NCI-H2107 treated with DMSO at 0.1 percent for 48 hours (cell line): ENCODE data around the gene DCDC2.
"Not testable (repeated sequence)": the region's sequence is repeated elsewhere in the genome, so short reads cannot be mapped to it uniquely, and the experiment has no call there.

Source experiments
- DNase-seq: peaks from one replicate; lab custom pipeline; 2025; ENCODE audit not compliant: unreplicated experiment; lab: John Stamatoyannopoulos, UW

DCDC2 gene

GRCh38 chr6:24381476-24382219 lies 23.8 kb upstream of the DCDC2 start:
- no peak for DNase-seq

DNA sequence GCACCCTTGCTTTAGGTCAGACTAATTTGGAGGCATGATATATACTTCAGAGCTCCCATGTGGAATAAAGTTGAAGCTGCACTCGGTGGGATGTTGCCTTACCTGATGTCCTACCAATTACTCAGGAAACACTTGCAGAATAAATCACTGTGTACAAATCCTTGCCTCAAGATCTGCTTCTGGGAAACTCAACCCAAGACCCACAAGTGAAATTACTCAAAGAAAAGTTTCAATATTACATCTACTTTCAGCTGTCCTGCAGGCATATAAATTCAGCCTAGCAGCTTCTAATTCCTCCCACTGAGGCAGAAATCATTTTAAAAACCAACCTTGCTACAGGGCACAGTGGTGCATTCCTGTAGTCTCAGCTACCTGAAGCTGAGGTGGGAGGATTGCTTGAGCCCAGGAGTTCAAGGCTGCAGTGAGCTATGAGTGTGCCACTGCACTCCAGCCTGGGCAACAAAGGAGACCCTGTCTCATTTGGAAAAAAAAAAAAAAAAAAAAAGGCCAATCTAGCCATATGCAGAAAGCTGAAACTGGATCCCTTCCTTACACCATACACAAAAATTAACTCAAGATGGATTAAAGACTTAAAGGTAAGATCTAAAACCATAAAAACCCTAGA lies 20.7 kb upstream of the DCDC2 start:
- no peak for DNase-seq

- no peak for DNase-seq
Observed at GRCh38 chr6:24376871-24377270, 19.0 kb upstream of the DCDC2 start.

DNA sequence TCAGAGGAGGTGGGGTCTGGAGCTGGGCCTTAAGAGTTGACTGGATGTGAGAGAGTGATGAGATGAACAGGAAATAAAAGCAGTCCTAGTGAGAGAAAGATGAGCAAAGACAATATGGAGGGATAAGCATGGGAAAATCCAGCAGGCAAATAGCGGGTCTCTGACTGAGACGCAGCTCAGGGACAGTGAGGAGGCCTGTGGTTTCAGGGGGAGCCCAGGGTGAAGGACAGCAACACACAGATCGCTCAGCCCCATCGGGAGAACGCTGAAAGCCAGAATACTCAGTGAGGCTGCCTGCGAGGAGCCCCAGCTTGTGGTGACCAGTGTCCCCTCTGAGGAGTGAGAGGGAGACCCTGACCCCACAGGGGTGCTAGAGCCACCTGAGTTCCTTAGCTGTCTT lies 16.8 kb upstream of the DCDC2 start:
- DNase-seq, result no peak

GRCh38 chr6:24365103-24365633 lies 7.3 kb upstream of the DCDC2 start:
- not testable (repeated sequence) for DNase-seq

- not testable (repeated sequence) for DNase-seq
Observed at GRCh38 chr6:24362363-24362762, 4.5 kb upstream of the DCDC2 start.

DNA sequence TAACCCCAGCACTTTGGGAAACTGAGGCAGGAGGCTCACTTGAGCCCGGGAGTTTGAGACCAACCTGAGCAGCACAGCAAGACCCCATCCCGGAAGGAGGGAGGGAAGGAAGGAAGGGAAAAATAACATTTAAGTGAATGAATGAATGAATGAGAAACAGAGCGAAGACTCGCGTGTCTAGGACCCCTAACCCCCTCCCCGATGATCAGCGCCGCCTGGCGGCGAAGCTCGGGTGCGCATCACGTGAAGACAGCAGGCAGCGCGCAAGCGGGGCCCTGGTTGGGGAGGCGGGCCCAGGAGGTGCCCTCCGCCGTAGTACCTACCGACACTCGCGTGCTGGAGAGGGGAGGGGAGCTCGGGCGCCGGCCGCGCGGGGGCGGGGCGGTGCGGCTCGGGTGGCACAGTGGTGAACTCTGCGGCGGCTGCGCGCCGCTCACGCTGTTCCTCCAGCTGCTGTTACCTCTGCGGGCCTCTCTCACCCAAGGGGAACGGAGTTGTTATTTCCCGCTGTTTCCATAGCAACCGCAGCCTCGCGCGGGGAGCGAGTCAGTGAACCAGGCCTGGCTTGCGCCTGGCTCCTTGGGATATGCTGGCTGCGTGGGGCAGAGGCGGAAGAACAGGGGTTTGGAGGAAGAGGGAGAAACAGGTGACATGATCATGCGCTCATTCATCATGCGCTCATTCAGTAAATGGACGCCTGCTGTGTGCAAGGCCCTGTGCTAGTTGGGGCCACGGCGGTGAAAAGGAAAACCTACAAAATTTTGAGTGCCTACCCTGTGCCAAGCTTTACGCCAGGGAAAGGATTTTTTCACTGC lies 2.0 kb upstream of the DCDC2 start:
- DNase-seq, result peak; percentile 86

DNA sequence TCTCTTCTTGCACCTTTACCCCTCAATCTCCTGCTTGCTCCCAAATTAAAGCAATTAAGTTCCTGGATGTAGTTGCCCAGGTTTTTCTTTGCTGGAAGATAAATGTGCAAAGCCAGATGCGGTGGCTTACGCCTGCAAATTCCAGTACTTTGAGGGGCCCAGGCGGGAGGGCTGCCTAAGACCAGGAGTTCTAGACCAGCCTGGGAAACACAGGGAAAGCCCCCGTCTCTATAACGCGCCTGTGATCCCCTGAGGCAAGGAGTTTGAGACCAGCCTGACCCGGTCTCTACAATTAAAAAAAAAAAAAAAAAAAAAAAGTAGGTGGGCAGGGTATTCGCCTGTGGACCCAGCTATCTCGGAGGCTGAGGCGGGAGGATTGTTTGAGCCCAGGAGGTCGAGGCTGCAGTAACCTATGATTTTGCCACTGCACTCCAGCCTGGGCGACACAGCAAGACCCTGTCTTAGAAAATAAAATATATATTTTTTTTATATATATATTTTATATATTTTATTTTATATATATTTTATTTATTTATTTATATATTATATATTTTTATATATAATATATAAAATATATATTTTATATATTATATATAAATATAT lies 461 bp upstream of the DCDC2 start:
- no peak for DNase-seq

DNA sequence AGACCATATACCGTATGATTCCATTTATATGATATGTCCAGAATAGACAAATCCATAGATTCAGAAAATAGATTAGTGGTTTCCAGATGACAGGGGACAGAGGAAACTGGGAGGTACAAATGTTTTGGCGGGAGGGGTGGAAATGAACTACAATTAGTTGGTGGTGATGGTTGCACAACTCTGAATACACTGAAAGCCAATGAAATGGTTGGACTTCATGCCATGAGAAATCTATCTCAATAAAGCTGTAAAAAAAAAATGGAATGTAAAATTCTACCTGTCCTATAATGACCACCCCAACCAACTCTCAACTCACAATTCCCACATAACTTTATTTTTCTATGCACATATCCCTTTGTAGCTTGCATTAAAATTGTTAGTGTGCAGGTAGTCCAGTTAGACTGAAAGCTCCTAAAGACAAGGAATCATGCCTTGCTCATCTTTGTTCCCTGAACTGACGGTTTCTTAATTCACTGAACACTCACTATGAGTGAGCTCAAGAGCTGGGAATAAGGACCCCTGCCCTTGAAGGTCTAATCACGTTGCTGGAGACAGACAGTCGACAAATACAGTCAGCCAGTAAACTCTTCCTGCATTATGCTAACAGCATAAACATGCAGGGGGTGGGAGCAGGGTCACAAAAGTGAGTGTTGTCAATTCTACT lies 1.4 kb downstream of the DCDC2 start:
- no peak for DNase-seq

DNA sequence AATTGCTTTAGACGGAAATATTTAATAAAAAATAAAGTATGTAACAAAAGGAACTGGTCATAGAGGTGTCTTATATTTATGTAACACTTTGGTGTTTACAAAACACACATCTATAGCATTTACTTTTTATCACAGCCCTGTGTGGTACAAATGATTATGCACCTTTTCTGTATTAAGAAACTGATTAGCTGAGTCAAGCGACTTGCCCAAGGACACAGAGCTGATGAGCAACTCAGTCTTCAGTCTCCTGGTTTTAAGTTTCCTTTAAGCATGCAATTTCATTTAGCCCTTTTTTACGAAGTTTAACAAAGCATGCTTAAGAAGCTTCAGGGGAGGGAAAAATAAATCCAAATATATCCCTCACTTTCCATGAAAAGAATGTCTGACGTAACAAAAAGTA lies 2.5 kb downstream of the DCDC2 start:
- DNase-seq, result no peak

DNA sequence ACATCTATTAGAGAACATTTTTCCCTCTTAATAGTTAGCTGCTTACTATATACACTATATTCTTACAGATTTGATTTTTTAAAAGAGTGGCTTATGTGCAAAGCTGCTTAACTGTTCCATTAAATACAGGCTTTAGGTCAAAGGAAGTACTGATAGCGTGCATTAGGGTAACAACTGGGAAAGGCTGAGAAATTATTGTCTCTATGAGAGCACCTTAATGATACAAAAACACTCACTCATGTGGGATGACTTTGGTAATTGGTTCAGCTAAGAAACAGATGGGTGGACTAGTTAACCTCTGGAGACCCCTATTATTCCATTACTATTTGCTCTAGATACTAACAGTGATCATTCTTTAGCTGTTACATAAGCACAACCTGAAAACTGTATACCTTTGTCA lies 4.0 kb downstream of the DCDC2 start:
- no peak for DNase-seq

DNA sequence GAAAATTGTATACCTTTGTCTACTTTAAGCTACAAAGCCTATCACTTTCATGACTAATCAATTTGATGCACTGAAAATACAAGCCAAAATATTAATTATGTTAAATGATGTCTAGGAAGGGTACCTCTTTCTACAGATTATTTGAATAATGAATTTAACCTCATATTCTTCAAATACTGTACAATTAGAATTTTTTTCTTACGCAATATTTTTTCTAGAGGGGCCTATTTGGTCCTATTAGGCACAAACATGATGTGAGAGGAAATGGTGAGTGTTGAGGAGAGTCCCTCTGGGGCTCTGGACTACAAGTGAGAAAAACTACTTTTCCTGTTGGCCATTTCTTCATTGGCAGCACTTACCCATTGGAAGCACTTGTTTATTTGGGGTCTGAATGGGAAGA lies 5.4 kb downstream of the DCDC2 start:
- no peak for DNase-seq

DNA sequence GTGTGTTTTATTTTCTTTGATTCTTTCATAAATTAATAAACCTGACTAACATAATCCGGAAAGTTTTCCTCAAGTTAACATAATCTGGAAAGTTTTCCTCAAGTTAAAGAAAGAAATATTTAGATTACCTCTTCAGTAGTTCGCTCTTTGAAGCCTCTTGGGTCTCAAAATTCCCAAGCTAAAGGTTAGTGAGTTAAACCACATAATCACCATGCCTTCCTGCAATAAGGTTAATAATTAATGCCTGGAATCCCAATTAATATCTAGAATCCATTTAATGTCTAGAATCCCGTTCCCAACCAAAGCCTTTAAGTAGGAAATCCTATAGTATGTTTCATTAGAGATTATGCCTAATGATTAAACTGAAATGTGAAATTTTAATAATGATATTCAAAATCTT lies 12.9 kb downstream of the DCDC2 start:
- no peak for DNase-seq

- no peak for DNase-seq
Observed at GRCh38 chr6:24340998-24341938, 16.6 kb downstream of the DCDC2 start.

DNA sequence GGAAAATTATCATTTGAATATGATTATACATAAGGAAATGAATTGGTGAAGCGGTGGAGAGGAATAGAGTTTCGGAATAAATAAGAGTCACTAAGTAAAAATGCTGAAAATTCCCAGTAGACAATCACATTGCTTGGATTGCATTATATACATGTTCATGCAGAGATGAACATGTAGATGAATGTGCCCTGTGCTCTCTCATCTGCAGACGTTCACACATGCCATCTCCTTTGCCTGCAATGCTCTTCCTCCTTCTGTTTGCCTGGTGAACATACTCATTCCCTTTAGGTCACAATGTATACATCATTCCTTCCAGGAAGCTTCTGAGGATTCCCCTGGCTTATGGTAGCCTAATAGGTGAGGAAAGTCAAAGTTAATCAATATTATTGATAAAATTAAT lies 17.9 kb downstream of the DCDC2 start:
- DNase-seq, result no peak

DNA sequence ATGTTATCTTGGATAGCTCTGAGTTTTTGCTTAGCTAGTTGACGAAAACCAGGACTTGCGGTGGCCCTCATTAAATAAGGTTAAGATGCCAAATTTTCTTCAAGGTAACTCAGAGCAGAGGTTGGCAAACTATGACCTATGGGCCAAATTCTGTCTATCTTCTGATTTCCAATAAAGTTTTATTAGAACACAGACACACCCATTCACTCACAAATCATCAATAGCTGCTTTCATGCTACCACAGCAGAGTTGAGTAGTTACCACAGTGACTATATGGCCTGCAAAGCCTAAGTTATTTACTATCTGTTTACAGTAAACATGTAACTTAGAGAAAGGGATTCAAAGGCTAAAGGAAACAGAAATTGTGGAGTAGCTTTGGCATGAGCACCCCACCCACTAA lies 23.6 kb downstream of the DCDC2 start:
- DNase-seq, result no peak

DNA sequence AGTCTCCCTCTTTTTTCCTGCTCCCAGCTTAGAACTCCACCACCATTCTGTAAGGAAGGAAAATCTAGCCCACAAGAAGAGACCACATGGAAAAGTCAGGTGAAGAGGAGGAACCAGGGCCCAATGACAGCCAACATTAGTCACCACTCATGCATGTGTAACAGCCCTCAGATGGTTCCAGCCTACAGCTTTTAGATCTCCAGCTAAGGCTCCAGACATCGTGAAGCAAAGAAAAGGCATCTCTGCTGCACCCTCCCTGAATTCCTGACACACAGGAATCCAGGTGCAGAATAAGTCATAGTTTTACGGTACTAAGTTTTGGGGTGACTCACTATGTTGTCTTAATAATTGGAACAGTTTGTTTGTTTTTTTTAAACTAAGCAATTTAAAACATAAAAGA lies 25.5 kb downstream of the DCDC2 start:
- DNase-seq, result no peak

GRCh38 chr6:24330137-24330732 lies 27.6 kb downstream of the DCDC2 start:
- no peak for DNase-seq

GRCh38 chr6:24329451-24329850 lies 28.4 kb downstream of the DCDC2 start:
- no peak for DNase-seq
